Fibroblast of peridontal ligament (primary cell): ENCODE data around the gene RCL1.
"Not testable (repeated sequence)": the region's sequence is repeated elsewhere in the genome, so short reads cannot be mapped to it uniquely, and the experiment has no call there.

Experiments used
- DNase-seq: peaks from one replicate; pipeline ENCODE4 v3.0.0-alpha.2; 2010; ENCODE audit errors: extremely low read depth

RCL1 gene

DNA sequence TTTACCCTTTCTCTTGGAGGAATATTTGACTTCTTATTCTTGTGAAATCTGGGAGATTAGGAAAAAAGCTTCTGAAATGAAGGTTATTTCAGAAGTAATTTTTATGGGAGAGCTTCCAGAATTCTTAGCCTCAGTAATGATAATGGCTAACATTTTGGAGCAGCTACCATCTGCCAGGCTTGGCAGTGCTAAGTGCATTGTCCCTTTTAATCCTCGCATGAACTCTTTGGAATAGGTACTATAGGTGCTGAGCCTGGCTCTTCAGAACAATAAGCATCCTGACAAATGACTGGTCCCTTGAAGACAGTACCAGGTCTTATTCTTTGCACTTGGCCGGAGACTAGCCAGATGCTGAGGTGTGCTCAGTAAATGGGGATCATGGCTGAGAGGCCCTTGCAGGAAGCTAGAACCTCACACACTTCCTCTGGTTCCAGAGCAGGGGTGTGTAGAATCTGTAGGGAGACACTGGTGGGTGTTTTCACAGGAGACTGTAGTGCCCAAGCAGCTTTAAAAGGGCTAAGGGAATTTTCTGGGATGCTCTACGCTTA, 90.7 kb downstream of the RCL1 start:
- no peak for DNase-seq

DNA sequence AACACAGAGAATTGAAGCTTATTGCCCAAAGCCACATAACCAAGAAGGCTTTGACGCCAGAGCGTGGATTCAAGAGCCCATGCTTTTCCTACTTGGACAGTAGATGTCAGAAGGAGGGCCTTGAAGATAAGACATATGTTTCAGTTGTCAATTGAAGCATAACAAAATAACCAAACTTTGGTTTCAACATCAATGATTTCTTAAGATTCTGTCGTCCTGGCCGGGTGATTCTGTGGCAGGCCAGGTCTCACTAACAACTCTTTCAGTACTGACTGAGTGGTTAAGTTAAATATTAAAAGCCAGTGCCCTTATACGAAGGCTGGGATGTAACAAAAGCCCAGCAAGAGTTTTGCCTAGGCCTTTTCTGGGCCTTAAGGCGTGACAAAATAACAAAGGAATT, 94.0 kb downstream of the RCL1 start:
- DNase-seq = peak; percentile 12

DNA sequence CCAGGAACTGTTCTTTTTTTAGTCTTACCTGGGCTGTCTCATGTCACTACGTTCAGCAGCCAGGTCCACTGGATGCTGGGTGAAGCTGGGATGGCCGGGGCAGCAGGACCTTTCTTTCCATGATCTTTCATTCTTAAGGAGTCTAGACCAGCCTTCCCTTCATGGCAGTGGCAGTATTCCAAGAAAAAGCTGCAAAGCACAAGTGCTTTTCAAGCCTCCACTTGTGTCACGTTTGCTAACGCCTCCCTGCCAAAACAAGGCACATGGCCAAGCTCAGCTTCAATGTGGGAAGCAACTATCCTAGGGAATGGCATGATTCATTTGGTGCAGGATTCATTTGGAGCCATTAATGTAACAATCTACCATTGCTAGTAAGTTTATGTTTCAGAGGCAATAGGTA, 94.8 kb downstream of the RCL1 start:
- peak; percentile 81 for DNase-seq

DNA sequence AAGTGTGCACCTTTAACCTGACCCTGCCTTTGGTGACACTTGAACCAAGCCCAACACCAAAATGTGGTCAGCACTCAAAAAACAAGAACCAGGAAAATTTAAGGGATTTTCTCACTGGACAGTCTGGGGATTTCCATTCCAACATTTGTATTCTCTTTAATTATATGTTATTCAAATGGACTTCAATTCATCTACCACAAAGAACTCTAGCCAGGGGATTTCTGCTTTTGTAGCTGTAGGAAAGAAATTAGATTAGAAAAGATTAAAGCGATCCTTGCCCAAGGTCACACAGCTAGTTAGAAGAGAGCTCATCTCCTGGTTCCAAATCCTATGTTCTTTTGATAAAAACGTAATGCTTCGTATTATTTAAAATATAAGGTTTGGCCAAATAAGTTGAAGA, 97.5 kb downstream of the RCL1 start:
- no peak for DNase-seq

DNA sequence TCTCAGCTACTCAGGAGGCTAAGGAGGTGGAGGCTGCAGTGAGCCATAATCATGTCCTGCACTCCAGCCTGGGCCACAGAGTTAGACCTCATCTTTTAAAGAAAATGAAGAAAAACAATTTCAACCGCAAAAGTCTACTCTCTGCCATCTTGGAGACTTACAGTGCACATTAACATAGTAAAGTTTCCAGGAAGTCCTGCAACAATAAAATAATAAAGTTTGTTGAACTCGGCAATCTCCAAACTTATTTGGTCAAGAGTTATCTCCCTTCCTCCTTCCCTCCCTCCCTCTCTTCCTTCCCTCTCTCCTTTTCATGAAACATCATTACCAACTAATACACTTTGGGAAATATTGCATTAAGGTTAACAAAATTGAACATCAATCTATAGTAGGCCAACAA, 98.2 kb downstream of the RCL1 start:
- no peak for DNase-seq

DNA sequence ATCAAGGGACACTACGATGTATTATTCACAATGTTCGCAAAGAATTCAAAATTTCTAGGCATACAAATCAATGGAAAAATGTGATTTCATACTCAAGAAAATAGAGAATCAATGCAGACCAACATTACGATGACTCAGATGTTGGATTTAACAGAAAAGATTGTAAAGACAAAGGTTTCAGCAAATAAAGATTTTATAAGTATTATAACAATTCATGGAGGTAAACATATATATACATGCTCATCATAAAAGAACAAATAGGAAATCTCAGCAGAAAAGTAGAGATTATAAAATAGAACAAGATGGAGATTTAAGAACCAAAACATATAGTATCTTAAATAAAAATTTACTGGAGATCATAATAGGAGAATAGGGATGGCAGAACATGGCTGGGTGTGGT, 98.9 kb downstream of the RCL1 start:
- DNase-seq = no peak

DNA sequence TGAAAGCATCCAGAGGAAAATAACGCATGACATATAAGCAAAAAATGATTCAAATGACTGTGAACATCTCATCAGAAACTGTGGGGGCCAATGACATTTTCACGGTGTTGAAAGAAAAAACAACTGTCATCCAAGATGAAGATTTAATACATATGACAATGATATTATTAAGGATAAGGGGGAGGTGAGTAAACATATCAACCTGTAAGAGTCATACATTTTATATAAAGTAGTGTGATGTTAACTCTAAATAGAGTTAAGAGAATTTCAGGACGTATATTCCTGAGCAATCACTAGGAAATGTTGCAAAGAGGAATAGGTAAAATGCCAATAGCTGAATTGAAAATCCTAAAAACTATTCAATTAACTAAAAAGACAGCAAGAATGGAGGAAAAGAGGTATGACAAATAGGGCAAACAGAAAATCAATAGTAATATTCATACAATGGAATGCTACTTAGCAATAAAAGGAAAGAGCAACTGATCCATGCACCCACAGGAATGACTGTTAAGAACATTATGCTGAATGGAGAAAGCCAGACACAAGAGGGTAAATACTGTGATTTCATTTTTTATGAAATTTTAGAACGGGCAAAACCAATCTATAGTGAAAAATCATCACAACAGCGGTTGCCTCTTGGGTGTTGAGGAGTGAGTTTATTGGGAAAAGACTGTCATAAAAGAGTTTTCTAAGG, 99.9 kb downstream of the RCL1 start:
- no peak for DNase-seq

DNA sequence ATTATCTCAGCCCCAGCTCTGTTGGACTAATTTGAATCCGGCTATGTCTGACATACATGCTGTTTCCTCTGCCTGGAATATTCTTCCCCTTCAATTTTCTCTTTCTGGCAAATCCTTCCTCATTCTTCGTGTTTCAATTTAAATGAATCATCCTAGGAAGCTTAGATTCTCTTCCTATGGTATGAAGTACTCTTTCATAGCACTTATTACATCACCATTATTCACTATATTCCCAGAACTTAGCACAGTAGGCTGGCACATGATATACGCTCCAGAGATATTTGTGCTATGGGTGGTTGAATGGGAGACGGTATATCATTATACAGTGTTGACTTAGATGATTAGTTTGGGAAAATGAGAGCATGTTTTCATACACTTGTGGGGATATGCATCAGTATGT, 101.3 kb downstream of the RCL1 start:
- peak; percentile 84 for DNase-seq

DNA sequence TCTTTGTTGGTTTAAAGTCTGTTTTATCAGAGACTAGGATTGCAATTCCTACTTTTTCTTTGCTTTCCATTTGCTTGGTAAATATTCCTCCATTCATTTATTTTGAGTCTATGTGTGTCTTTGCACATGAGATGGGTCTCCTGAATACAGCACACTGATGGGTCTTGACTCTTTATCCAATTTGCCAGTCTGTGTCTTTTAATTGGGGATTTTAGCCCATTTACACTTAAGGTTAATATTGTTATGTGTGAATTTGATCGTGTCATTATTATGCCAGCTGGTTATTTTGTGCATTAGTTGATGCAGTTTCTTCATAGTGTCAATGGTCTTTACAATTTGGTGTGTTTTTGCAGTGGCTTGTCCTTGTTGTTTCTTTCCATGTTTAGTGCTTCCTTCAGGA, 107.1 kb downstream of the RCL1 start:
- not testable (repeated sequence) for DNase-seq

DNA sequence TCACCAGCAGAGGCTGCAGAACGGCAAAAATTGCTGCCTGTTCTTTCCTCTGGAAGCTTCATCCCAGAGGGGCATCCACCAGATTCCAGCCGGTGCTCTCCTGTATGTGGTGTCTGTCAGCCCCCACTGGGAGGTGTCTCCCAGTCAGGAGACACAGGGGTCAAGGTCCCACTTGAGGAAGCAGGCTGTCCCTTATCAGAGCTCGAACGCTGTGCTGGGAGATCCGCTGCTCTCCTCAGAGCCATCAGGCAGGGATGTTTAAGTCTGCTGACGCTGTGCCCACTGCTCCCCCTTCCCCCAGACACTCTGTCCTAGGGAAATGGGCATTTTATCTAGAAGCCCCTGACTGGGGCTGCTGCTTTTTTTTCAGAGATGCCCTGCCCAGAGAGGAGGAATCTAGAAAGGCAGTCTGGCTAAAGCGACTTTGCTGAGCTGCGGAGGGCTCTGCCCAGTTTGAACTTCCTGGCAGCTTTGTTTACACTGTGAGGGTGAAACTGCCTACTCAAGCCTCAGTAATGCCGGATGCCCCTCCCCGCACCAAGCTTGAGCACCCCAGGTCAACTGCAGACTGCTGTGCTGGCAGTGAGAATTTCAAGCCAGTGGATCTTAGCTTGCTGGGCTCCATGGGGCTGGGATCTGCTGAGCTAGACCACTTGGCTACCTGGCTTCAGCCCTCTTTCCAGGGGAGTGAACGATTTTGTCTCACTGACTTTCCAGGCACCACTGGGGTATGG, 108.8 kb downstream of the RCL1 start:
- DNase-seq = peak; percentile 33

DNA sequence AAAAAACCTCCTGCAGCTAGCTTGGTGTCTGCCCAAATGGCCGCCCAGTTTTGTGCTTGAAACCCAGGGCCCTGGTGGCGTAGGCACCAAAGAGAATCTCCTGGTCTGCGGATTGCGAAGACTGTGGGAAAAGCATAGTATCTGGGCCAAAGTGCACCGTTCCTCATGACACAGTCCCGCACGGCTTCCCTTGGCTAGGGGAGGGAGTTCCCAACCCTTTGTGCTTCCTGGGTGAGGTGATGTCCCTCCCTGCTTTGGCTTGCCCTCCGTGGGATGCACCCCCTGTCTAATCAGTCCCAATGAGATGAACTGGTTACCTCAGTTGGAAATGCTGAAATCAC, 109.4 kb downstream of the RCL1 start:
- DNase-seq = no peak

DNA sequence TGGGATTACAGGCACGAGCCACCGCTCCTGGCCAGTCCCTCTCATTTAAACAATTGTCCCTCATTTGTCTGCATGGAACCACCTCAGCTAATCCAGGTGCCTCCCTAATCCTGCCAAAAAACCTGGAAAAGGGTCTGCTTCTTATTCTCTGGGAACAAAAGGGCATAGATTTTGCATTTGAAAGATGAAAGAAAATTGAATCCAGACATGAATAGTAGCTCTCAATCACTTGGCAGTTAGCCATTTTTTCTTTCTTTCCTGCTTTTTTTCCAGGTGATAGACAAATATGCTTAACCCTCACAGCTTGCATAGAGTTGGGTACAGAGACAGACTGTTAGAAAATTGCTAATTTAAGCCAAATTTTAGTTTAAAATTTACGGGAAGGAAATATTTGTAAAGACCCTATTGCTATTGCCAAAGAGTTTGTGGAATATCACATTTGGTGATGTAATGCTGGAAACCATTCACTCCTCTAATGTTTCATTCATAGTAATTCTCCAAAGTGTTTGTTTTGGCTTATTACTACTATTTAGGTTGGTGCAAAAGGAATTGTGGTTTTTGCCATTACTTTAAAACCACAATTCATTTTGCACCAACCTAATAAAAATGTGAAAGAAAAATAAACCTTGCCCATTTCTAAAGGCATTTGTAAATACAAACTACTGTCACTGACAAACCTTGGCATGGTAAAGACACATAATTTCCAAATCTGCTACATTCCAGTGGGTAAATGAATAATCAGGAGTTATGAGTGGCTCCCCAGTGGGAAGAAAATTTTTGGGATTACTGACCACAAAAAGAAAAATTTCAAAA, 111.8 kb downstream of the RCL1 start:
- DNase-seq = peak; percentile 98

DNA sequence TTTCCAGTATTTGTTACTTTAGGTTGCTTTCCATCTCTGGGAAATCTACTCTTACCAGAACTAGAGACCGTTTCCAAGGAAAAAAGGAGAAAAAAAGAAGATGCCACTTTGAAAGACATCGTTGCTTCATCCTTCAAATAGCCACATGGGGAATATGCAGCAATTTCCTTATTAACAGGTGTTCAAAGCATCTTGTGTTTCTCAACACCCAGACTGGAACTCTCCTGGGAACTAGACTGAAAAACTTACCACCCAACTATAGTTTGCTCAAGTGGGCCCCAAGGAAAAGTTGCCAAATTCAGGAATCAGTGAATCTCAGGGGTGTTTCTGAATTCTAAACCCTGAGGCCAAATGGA, 112.4 kb downstream of the RCL1 start:
- no peak for DNase-seq
